Measurements from ENCODE around the gene SLC25A13. TPM values are rescaled to one million over a fixed set of nuclear protein-coding genes. Genes with fewer than 3 reads are reported as not detected.

SLC25A13 gene
- total RNA-seq, 4 donors from 2014 or later, result 2.3 to 53.0 (median 39.3) TPM

DNA sequence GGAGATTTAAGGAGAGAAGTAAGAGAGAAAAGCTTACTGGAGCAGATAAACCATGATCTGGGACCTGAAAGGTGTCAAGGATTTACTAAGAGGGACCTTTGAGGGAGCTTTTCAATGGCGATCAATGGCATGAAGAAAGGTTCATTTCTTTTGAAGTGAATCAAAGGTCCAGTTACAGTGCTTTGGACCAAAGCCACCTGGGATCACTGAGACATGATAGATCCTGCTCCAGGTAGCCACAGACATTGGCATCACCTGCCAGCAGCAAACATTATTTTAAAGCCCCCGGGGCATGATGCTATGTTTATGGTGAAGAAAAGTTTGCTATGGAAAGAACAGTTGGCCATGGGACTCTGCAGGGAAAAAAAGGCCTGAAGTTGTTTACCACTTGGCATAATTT lies 109.4 kb downstream of the SLC25A13 start:
- TF ChIP-seq POLR2A (IDR thresholded peaks at IDR 0.05) (no peak), CTCF (IDR thresholded peaks at IDR 0.05) (no peak)
- Histone ChIP-seq H3K36me3 (no peaks in the 10 kb centered on the region), H3K4me3 (no peak overlapping the region), H3K4me1 (no peaks in the 10 kb centered on the region), H3K27me3 (no peaks in the 10 kb centered on the region), H3K9me3 (no peaks in the 10 kb centered on the region), H3K27ac (no peak overlapping the region)
- intact Hi-C loops (cut with DNase I; ENCODE audit: low total_unique reads), result no loop called here
- no peak for DNase-seq

GRCh38 chr7:96211954-96212353 lies 109.9 kb downstream of the SLC25A13 start:
- no peak for DNase-seq
- no peaks in the 10 kb centered on the region for H3K27me3 ChIP-seq
- no peak overlapping the region for H3K27ac ChIP-seq
- no peaks in the 10 kb centered on the region for H3K4me1 ChIP-seq
- intact Hi-C loops (cut with DNase I; ENCODE audit: low total_unique reads), result no loop called here
- no peak overlapping the region for H3K4me3 ChIP-seq
- no peak for TF ChIP-seq POLR2A (IDR thresholded peaks at IDR 0.05)
- no peak for TF ChIP-seq CTCF (IDR thresholded peaks at IDR 0.05)
- no peaks in the 10 kb centered on the region for H3K9me3 ChIP-seq
- no peaks in the 10 kb centered on the region for H3K36me3 ChIP-seq

- Histone ChIP-seq H3K4me3 (no peak overlapping the region), H3K27me3 (no peaks in the 10 kb centered on the region), H3K27ac (no peak overlapping the region), H3K9me3 (no peaks in the 10 kb centered on the region), H3K36me3 (no peaks in the 10 kb centered on the region), H3K4me1 (no peaks in the 10 kb centered on the region)
- no peak for TF ChIP-seq POLR2A (IDR thresholded peaks at IDR 0.05)
- no peak for TF ChIP-seq CTCF (IDR thresholded peaks at IDR 0.05)
- DNase-seq, result no peak
- intact Hi-C loops (cut with DNase I; ENCODE audit: low total_unique reads), result no loop called here
These were observed 116.2 kb downstream of the SLC25A13 start for GRCh38 chr7:96205665-96206064.

DNA sequence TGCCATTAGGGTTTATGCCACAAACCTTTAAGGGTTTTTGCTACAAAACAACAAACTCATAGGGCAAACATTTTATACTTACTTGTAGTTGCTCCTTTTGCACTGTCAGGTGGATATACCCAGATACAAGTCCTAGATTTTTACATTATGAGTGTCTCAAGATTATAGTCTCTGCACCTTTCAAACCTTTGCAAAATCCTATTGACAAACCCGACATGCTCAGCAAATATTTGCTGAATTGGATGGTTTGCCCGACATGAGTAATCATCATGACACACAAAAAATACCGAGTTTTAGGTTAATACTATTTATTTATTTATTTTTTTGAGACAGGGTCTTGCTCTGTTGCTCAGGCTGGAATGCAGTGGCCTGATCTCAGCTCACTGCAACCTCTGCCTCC lies 117.3 kb downstream of the SLC25A13 start:
- intact Hi-C loops (cut with DNase I; ENCODE audit: low total_unique reads), result no loop called here
- TF ChIP-seq CTCF (IDR thresholded peaks at IDR 0.05) (no peak), POLR2A (IDR thresholded peaks at IDR 0.05) (no peak)
- H3K27ac ChIP-seq, result no peak overlapping the region
- no peaks in the 10 kb centered on the region for H3K36me3 ChIP-seq
- no peaks in the 10 kb centered on the region for H3K9me3 ChIP-seq
- H3K27me3 ChIP-seq, result no peaks in the 10 kb centered on the region
- no peak for DNase-seq
- H3K4me1 ChIP-seq, result no peaks in the 10 kb centered on the region
- no peak overlapping the region for H3K4me3 ChIP-seq

DNA sequence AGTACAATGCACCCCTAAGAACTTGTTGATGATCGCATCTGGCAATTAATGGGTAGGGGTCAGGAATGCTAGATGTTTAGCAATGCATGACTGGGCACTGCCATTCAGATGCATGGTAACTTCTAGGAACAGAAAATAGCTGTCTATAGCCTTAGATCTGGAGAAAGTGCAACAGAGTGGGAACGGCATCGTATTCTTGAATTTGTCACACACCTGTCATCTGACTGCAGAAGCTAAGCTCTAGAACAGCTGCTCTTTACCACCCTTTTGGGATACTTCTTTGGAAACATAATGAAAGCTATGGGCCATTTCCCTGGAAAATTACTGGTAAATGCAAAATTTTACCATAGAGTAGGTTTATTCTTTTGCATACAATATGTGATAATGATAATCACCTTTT lies 118.1 kb downstream of the SLC25A13 start:
- no peak for DNase-seq
- Histone ChIP-seq H3K27ac (no peak overlapping the region), H3K9me3 (no peaks in the 10 kb centered on the region), H3K36me3 (no peaks in the 10 kb centered on the region), H3K27me3 (no peaks in the 10 kb centered on the region), H3K4me1 (no peaks in the 10 kb centered on the region), H3K4me3 (no peak overlapping the region)
- intact Hi-C loops (cut with DNase I; ENCODE audit: low total_unique reads), result no loop called here
- TF ChIP-seq CTCF (IDR thresholded peaks at IDR 0.05), result no peak
- no peak for TF ChIP-seq POLR2A (IDR thresholded peaks at IDR 0.05)

Data from uterus (tissue), 4 donors.